AG04449 (cell line): ENCODE results near the gene PCDHA11.

Source experiments
- CTCF ChIA-PET: fragments of 350-600 bp; formaldehyde crosslinking; extraction: SDS; loops from one replicate; lab custom pipeline; 2021; ENCODE audit warnings: antibody characterized with exemption; lab: Yijun Ruan, JAX
- POLR2A ChIA-PET: fragments of 400-600, 350-600 bp; formaldehyde crosslinking; extraction: SDS; loops from one replicate; lab custom pipeline; 2020; ENCODE audit warnings: antibody characterized with exemption, inconsistent platforms; lab: Yijun Ruan, JAX
- DNase-seq: peaks from one replicate; pipeline ENCODE4 v3.0.0-alpha.2; 2010; ENCODE audit warnings: low read depth, low spot score
- H3K4me3 ChIP-seq: 2 replicates; pipeline ENCODE4 v1.5.1; 2011; ENCODE audit warnings: low read depth, mild to moderate bottlenecking, control low read depth, low read length
- CTCF ChIP-seq: IDR thresholded peaks from one replicate; pipeline ENCODE4 v1.5.1; 2011; ENCODE audit warnings: mild to moderate bottlenecking, moderate library complexity, low read length, control low read depth, inconsistent platforms; ENCODE audit not compliant: insufficient read depth; ENCODE audit errors: missing control alignments

Gene PCDHA11

GRCh38 chr5:140881889-140882590, 13.3 kb downstream of the PCDHA11 start, which contains the start of gene PCDHA13:
TSS of gene PCDHA13 (plus strand) at chr5:140882124. CDS start at chr5:140882269, 145 bp downstream.
- CTCF ChIA-PET = no interaction called here
- POLR2A ChIA-PET = no interaction called here
- no peak for DNase-seq
- TF ChIP-seq CTCF = no peak
- no peak within 1 kb of the TSS for H3K4me3 ChIP-seq

- no peak for DNase-seq
- ChIA-PET CTCF (no interaction called here), POLR2A (no interaction called here)
- no peak for TF ChIP-seq CTCF
- H3K4me3 ChIP-seq = no peak overlapping the region
These were observed 13.8 kb downstream of the PCDHA11 start for GRCh38 chr5:140882591-140882899.

- no peak for DNase-seq
- ChIA-PET CTCF (no interaction called here), POLR2A (no interaction called here)
- no peak overlapping the region for H3K4me3 ChIP-seq
- no peak for TF ChIP-seq CTCF
These were observed 14.6 kb downstream of the PCDHA11 start for GRCh38 chr5:140883373-140883772.

GRCh38 chr5:140883927-140884697, 15.4 kb downstream of the PCDHA11 start:
- H3K4me3 ChIP-seq = no peak overlapping the region
- POLR2A ChIA-PET = no interaction called here
- CTCF ChIA-PET = no interaction called here
- DNase-seq = no peak
- no peak for TF ChIP-seq CTCF

- no peak overlapping the region for H3K4me3 ChIP-seq
- POLR2A ChIA-PET = no interaction called here
- no peak for TF ChIP-seq CTCF
- CTCF ChIA-PET = no interaction called here
- no peak for DNase-seq
These were observed 47.6 kb downstream of the PCDHA11 start for GRCh38 chr5:140916325-140916724.
